Trophoblast cell (in vitro differentiated cells and primary cell): ENCODE measurements around the gene CNPY1.

ENCODE experiments used
- DNase-seq, 2 donors: peaks; one replicate each; pipeline ENCODE4 v3.0.0-alpha.2; 2016
- H2AFZ ChIP-seq: 2 replicates; pipeline ENCODE4 v1.6.1; 2013; ENCODE audit warnings: low read length, moderate library complexity, mild to moderate bottlenecking; ENCODE audit not compliant: insufficient read depth, poor library complexity
- H2AK5ac ChIP-seq: 2 replicates; pipeline ENCODE4 v1.6.1; 2013; ENCODE audit warnings: mild to moderate bottlenecking, low read length
- H2BK120ac ChIP-seq: 2 replicates; pipeline ENCODE4 v1.6.1; 2013; ENCODE audit warnings: low read length, mild to moderate bottlenecking, moderate library complexity; ENCODE audit not compliant: insufficient read depth, poor library complexity
- H2BK12ac ChIP-seq: 2 replicates; pipeline ENCODE4 v1.6.1; 2013; ENCODE audit warnings: mild to moderate bottlenecking, low read length, moderate library complexity
- H2BK5ac ChIP-seq: 2 replicates; pipeline ENCODE4 v1.6.1; 2013; ENCODE audit warnings: low read length, low read depth, moderate library complexity, mild to moderate bottlenecking; ENCODE audit not compliant: poor library complexity
- H3K14ac ChIP-seq: 2 replicates; pipeline ENCODE4 v1.6.1; 2013; ENCODE audit warnings: mild to moderate bottlenecking, low read length
- H3K18ac ChIP-seq: 2 replicates; pipeline ENCODE4 v1.6.1; 2013; ENCODE audit warnings: mild to moderate bottlenecking, low read length
- H3K23ac ChIP-seq: 2 replicates; pipeline ENCODE4 v1.6.1; 2013; ENCODE audit warnings: low read length
- H3K27ac ChIP-seq: 2 replicates; pipeline ENCODE4 v1.5.1; 2013; ENCODE audit warnings: low read depth, mild to moderate bottlenecking, inconsistent platforms, low read length, moderate library complexity
- H3K27me3 ChIP-seq: 2 replicates; pipeline ENCODE4 v1.6.1; 2013; ENCODE audit warnings: inconsistent platforms, mild to moderate bottlenecking, low read length, moderate library complexity; ENCODE audit not compliant: insufficient read depth
- H3K36me3 ChIP-seq, 2 experiments: 1 replicate in 1 of 2; 2 replicates in 1 of 2; pipeline ENCODE4 v1.6.1; 2013; ENCODE audit warnings: low read length in 2 of 2, mild to moderate bottlenecking in 2 of 2, moderate library complexity in 1 of 2; ENCODE audit not compliant: insufficient read depth in 2 of 2, control insufficient read depth in 1 of 2
- H3K4ac ChIP-seq: 2 replicates; pipeline ENCODE4 v1.6.1; 2013; ENCODE audit warnings: low read depth, mild to moderate bottlenecking, low read length, moderate library complexity
- H3K4me1 ChIP-seq, 2 experiments: 1 replicate in 1 of 2; 2 replicates in 1 of 2; pipeline ENCODE4 v1.6.1; 2013; ENCODE audit warnings: low read length in 2 of 2, mild to moderate bottlenecking in 2 of 2, moderate library complexity in 1 of 2; ENCODE audit not compliant: insufficient read depth in 2 of 2, control insufficient read depth in 1 of 2
- H3K4me2 ChIP-seq: 2 replicates; pipeline ENCODE4 v1.6.1; 2013; ENCODE audit warnings: inconsistent platforms, mild to moderate bottlenecking, low read length, moderate library complexity
- H3K4me3 ChIP-seq: 2 replicates; pipeline ENCODE4 v1.5.1; 2013; ENCODE audit warnings: mild to moderate bottlenecking, low read depth, low read length, inconsistent platforms
- H3K79me1 ChIP-seq: one replicate; pipeline ENCODE4 v1.6.1; 2013; ENCODE audit warnings: low read length
- H3K79me2 ChIP-seq: 2 replicates; pipeline ENCODE4 v1.6.1; 2013; ENCODE audit warnings: low read length, mild to moderate bottlenecking; ENCODE audit not compliant: control insufficient read depth, insufficient read depth, poor library complexity
- H3K9ac ChIP-seq: 2 replicates; pipeline ENCODE4 v1.6.1; 2013; ENCODE audit warnings: mild to moderate bottlenecking, low read length
- H3K9me3 ChIP-seq: 2 replicates; pipeline ENCODE4 v1.6.1; 2013; ENCODE audit warnings: low read depth, mild to moderate bottlenecking, control low read depth, inconsistent platforms, low read length; ENCODE audit not compliant: insufficient read depth
- H4K12ac ChIP-seq: 2 replicates; pipeline ENCODE4 v1.6.1; 2013; ENCODE audit warnings: low read depth, mild to moderate bottlenecking, low read length, moderate library complexity
- H4K8ac ChIP-seq: 2 replicates; pipeline ENCODE4 v1.6.1; 2013; ENCODE audit warnings: low read depth, mild to moderate bottlenecking, low read length, moderate library complexity
- H4K91ac ChIP-seq: one replicate; pipeline ENCODE4 v1.6.1; 2013; ENCODE audit warnings: low read depth, mild to moderate bottlenecking, low read length, moderate library complexity
- WGBS: extraction: QIAGEN DNeasy Blood & Tissue Kit; methylation state at CpG from one replicate; pipeline ENCODE4 v1.1.7; 2013; ENCODE audit warnings: missing lambda C conversion rate; ENCODE audit not compliant: insufficient read length, insufficient coverage; ENCODE audit errors: extremely low coverage; 5-methylcytosine and 5-hydroxymethylcytosine counted together

The CNPY1 gene

DNA sequence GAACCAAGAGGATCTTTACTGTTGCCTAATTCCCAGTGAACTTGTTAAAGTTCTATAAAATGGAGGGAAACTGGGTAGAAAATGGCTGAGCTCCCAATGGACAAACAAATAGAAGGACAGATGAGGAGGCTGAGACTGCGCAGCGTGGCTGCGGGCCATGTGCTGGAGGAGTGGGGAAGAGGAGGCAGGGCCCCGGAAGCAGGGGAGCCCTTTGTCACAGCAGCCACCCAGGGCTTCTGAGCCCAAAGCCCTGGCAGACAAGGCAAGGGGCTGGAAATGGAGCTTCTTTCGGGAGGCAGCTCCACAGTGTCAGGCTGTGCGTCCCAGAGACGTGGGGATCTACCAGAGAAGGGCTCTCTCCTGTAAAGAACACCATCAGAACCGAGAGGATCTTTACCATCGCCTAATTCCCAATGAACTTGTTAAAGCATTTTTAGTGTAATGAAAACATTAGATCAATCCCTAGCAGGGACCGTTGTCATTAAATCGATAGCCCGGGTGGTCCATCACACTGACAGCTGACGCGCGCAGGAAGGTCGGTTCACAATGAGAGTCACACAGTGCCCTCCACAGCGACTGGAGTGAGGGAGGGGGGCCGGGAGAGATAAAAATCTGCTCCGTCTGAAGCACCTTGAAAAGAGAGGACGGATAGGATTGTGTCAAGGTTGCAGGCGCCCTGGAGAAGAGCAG lies 14.0 kb upstream of the CNPY1 start:
- Histone ChIP-seq H3K18ac (no peak overlapping the region), H3K9me3 (peaks cover 2% of the 10 kb centered on the region), H3K79me2 (no peaks in the 10 kb centered on the region), H3K79me1 (no peaks in the 10 kb centered on the region), H2AK5ac (no peak overlapping the region), H2BK120ac (no peak overlapping the region), H4K91ac (no peak overlapping the region), H3K23ac (no peak overlapping the region), H3K27me3 (no peaks in the 10 kb centered on the region), H3K4me3 (no peak overlapping the region), H3K4ac (no peak overlapping the region), H2BK12ac (no peak overlapping the region), H3K4me1 (no peaks in the 10 kb centered on the region), H3K36me3 (no peaks in the 10 kb centered on the region), H2AFZ (no peak overlapping the region), H4K12ac (no peak overlapping the region), H3K14ac (no peak overlapping the region), H3K4me2 (no peak overlapping the region), H3K9ac (no peak overlapping the region), H2BK5ac (no peak overlapping the region), H3K27ac (no peak overlapping the region), H4K8ac (no peak overlapping the region)
- no CpG with 5 or more reads among the region's 21 CpGs for WGBS
- no peak for DNase-seq

DNA sequence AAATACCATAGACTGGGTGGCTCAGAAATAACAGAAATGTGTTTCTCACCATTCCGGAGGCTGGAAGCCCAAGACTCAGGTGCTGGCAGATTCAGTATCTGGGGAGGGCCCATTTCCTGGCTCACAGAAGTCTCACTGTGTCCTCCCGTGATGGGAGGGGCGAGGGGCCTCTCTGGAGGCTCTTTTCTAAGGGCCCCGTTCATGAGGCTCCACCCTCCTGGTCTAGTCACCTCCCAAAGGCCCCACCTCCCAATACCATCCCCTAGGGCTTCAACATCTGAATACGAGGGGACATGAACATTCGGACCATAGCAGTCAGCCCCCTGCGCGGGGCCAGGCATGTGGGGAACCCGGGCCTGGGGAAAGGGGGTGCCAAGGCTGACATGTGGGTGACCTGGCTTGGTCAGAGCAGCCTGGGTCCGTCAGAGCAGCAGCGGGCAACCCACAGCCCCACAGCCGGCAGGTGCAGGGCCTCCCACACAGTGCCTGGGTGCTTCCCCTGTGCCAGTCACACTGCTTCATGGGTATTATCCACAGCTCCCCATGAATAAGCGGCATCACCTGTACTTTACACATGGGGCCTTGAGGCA lies 13.3 kb upstream of the CNPY1 start:
- no peaks in the 10 kb centered on the region for H3K36me3 ChIP-seq
- no peak for DNase-seq
- H2AK5ac ChIP-seq = no peak overlapping the region
- no peak overlapping the region for H3K23ac ChIP-seq
- H3K79me2 ChIP-seq = no peaks in the 10 kb centered on the region
- H4K12ac ChIP-seq = no peak overlapping the region
- H3K18ac ChIP-seq = no peak overlapping the region
- no peak overlapping the region for H2BK120ac ChIP-seq
- H4K8ac ChIP-seq = no peak overlapping the region
- H3K9me3 ChIP-seq = peaks cover 2% of the 10 kb centered on the region
- no peak overlapping the region for H3K27ac ChIP-seq
- WGBS = no CpG with 5 or more reads among the region's 13 CpGs
- no peak overlapping the region for H3K4me3 ChIP-seq
- H3K9ac ChIP-seq = no peak overlapping the region
- no peak overlapping the region for H4K91ac ChIP-seq
- H3K4me2 ChIP-seq = no peak overlapping the region
- H3K79me1 ChIP-seq = no peaks in the 10 kb centered on the region
- no peak overlapping the region for H3K14ac ChIP-seq
- no peak overlapping the region for H2AFZ ChIP-seq
- no peaks in the 10 kb centered on the region for H3K4me1 ChIP-seq
- H2BK5ac ChIP-seq = no peak overlapping the region
- H2BK12ac ChIP-seq = no peak overlapping the region
- no peaks in the 10 kb centered on the region for H3K27me3 ChIP-seq
- H3K4ac ChIP-seq = no peak overlapping the region

DNA sequence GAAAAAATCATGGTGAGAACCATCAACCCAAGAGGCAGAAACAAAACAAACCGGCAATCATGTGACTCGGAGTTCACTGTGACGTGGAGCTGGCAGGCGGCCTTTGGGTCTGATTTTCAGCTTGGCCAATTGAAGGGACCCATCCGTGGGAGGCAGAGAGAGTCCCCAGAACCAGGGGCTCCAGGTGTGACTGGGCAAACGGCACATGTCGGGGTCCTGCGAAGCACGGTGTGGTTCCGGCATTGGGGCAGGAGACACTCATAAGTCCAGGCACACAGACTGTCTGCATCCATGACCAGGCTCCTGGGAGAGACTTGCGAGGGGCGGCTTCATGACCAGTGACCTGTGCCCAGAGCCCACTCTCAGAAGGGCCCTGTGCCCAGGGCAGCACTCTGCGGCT lies 12.6 kb upstream of the CNPY1 start:
- DNase-seq = no peak
- no peak overlapping the region for H3K4me3 ChIP-seq
- H3K9me3 ChIP-seq = peaks cover 2% of the 10 kb centered on the region
- H3K18ac ChIP-seq = no peak overlapping the region
- no peak overlapping the region for H2AK5ac ChIP-seq
- H3K14ac ChIP-seq = no peak overlapping the region
- WGBS = no CpG with 5 or more reads among the region's 13 CpGs
- H3K36me3 ChIP-seq = no peaks in the 10 kb centered on the region
- no peak overlapping the region for H3K4ac ChIP-seq
- H3K4me2 ChIP-seq = no peak overlapping the region
- no peak overlapping the region for H2AFZ ChIP-seq
- H3K9ac ChIP-seq = no peak overlapping the region
- no peaks in the 10 kb centered on the region for H3K27me3 ChIP-seq
- no peaks in the 10 kb centered on the region for H3K4me1 ChIP-seq
- no peak overlapping the region for H3K23ac ChIP-seq
- H4K91ac ChIP-seq = no peak overlapping the region
- H2BK120ac ChIP-seq = no peak overlapping the region
- no peak overlapping the region for H2BK12ac ChIP-seq
- H3K79me2 ChIP-seq = no peaks in the 10 kb centered on the region
- no peak overlapping the region for H4K12ac ChIP-seq
- H3K27ac ChIP-seq = no peak overlapping the region
- H2BK5ac ChIP-seq = no peak overlapping the region
- H3K79me1 ChIP-seq = no peaks in the 10 kb centered on the region
- H4K8ac ChIP-seq = no peak overlapping the region

DNA sequence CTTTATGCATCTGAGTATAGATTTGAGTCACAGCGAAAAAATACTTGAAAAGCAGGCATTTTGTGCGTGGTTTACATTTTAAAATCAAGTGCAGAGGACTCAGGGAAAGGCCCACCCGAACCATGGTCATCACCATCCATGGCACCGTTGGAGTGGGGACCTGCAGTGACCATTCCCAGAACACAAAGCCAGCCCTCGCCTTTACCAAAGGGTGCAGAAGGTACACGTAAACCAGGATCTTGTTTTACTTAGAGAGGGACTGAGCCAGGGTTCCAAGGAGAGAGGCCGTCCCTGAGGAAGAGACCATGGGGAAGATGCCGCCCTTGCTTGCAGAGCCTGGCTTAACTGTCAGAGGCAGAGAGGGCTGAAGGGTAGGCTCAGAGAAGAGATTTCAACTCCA lies 12.0 kb upstream of the CNPY1 start:
- Histone ChIP-seq H3K9me3 (peaks cover 2% of the 10 kb centered on the region), H2AK5ac (no peak overlapping the region), H3K79me2 (no peaks in the 10 kb centered on the region), H2BK12ac (no peak overlapping the region), H2AFZ (no peak overlapping the region), H2BK120ac (no peak overlapping the region), H4K8ac (no peak overlapping the region), H3K9ac (no peak overlapping the region), H3K4me1 (no peaks in the 10 kb centered on the region), H3K4me3 (no peak overlapping the region), H3K27me3 (no peaks in the 10 kb centered on the region), H3K36me3 (no peaks in the 10 kb centered on the region), H3K4ac (no peak overlapping the region), H3K14ac (no peak overlapping the region), H2BK5ac (no peak overlapping the region), H3K23ac (no peak overlapping the region), H4K12ac (no peak overlapping the region), H4K91ac (no peak overlapping the region), H3K79me1 (no peaks in the 10 kb centered on the region), H3K18ac (no peak overlapping the region), H3K27ac (no peak overlapping the region), H3K4me2 (no peak overlapping the region)
- no peak for DNase-seq
- no CpG with 5 or more reads among the region's 8 CpGs for WGBS
